ENCODE results near the gene GSG1L.

The GSG1L gene

DNA sequence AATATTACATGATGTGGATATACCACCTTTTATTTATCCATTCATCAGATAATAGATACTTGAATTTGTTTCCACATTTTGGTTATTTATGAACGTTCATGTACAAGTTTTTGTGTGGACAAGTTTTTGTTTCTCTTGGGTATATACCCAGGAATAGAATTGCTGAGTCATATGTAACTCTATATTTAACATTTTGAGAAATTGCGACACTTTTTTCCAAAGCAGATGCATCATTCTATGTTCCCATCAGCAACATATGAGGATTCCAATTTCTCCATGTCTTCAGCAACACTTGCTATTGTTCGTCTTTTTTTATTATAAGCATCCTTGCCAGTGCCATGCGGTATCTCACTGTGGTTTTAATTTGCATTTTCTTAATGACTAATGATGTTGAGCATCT is 93.9 kb downstream of the GSG1L start:
- DNase-seq (ENCODE audit: low read depth): no peak
- H3K4me3 ChIP-seq (ENCODE audit: low read depth, low read length): no peak overlapping the region
- TF ChIP-seq POLR2A (IDR thresholded peaks at IDR 0.05; ENCODE audit: extremely low read depth, insufficient read length) (no peak), CTCF (IDR thresholded peaks at IDR 0.05; ENCODE audit: low read depth, low read length) (no peak), MYC (IDR thresholded peaks at IDR 0.05; ENCODE audit: low read depth, low read length) (no peak), MAX (IDR thresholded peaks at IDR 0.05; ENCODE audit: low read depth, low read length) (no peak)

GRCh38 chr16:27967169-27967568 is 96.3 kb downstream of the GSG1L start:
- no peak for DNase-seq (ENCODE audit: low read depth)
- TF ChIP-seq CTCF (IDR thresholded peaks at IDR 0.05; ENCODE audit: low read depth, low read length): no peak
- TF ChIP-seq POLR2A (IDR thresholded peaks at IDR 0.05; ENCODE audit: extremely low read depth, insufficient read length): no peak
- TF ChIP-seq MYC (IDR thresholded peaks at IDR 0.05; ENCODE audit: low read depth, low read length): no peak
- TF ChIP-seq MAX (IDR thresholded peaks at IDR 0.05; ENCODE audit: low read depth, low read length): no peak
- H3K4me3 ChIP-seq (ENCODE audit: low read depth, low read length): no peak overlapping the region

- DNase-seq (ENCODE audit: low read depth): no peak
- H3K4me3 ChIP-seq (ENCODE audit: low read depth, low read length): no peak overlapping the region
- no peak for TF ChIP-seq POLR2A (IDR thresholded peaks at IDR 0.05; ENCODE audit: extremely low read depth, insufficient read length)
- no peak for TF ChIP-seq CTCF (IDR thresholded peaks at IDR 0.05; ENCODE audit: low read depth, low read length)
- TF ChIP-seq MYC (IDR thresholded peaks at IDR 0.05; ENCODE audit: low read depth, low read length): no peak
- no peak for TF ChIP-seq MAX (IDR thresholded peaks at IDR 0.05; ENCODE audit: low read depth, low read length)
Observed at GRCh38 chr16:27966756-27967155, 96.8 kb downstream of the GSG1L start.

- TF ChIP-seq POLR2A (IDR thresholded peaks at IDR 0.05; ENCODE audit: extremely low read depth, insufficient read length) (no peak), MAX (IDR thresholded peaks at IDR 0.05; ENCODE audit: low read depth, low read length) (no peak), CTCF (IDR thresholded peaks at IDR 0.05; ENCODE audit: low read depth, low read length) (no peak), MYC (IDR thresholded peaks at IDR 0.05; ENCODE audit: low read depth, low read length) (no peak)
Observed at GRCh38 chr16:27965801-27966200, 97.7 kb downstream of the GSG1L start.

DNA sequence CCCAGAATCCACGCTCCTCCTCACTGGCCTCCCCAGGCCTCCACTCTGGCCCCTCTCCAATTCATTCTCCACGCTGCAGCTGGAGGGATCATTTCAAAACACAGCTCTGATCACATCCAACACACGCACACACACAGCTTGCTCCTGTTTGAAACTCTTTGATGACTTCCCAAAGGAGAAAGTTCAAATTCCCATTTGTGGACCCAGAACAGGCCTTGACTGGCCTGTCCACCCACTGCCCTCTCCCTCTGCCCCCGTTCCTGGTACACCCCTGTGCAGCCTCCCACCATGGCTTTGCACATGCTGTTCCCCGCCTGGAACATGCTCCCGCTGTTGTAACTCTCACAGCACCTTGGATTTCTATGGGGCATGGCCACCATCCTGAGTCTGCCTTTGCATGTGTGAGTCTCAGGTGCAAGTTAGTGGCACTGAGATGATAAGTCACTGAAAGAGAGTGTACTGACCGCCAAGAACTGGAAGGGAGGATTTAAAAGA is 100.0 kb downstream of the GSG1L start:
- no peak for DNase-seq (ENCODE audit: low read depth)
- no peak for TF ChIP-seq MAX (IDR thresholded peaks at IDR 0.05; ENCODE audit: low read depth, low read length)
- TF ChIP-seq POLR2A (IDR thresholded peaks at IDR 0.05; ENCODE audit: extremely low read depth, insufficient read length): no peak
- TF ChIP-seq CTCF (IDR thresholded peaks at IDR 0.05; ENCODE audit: low read depth, low read length): no peak
- no peak for TF ChIP-seq MYC (IDR thresholded peaks at IDR 0.05; ENCODE audit: low read depth, low read length)
- no peak overlapping the region for H3K4me3 ChIP-seq (ENCODE audit: low read depth, low read length)

More at GRCh38 chr16:27965801-27966200, 97.7 kb downstream of the GSG1L start:
- DNase-seq (ENCODE audit: low read depth): no peak
- no peak overlapping the region for H3K4me3 ChIP-seq (ENCODE audit: low read depth, low read length)

All from NB4 (cell line).